Right renal pelvis (tissue), 4 donors: ENCODE measurements around the gene TBC1D1. TPM values are rescaled to one million over a fixed set of nuclear protein-coding genes. Genes with fewer than 3 reads are reported as not detected.

Experiments used
- DNase-seq, 4 donors: peaks; one replicate each; pipeline ENCODE4 v3.0.0-alpha.2; 2013; ENCODE audit warnings: low read depth in 4 of 4, low spot score in 3 of 4, missing footprints in 1 of 4
- polyA plus RNA-seq, 4 donors: library from polyadenylated mRNA; unstranded; fragments of 120-200 nt; gene quantifications; one replicate each; pipeline ENCODE4 v1.2.1, GENCODE V29; 2013; ENCODE audit not compliant: insufficient read length in 4 of 4

Gene TBC1D1
- polyA plus RNA-seq, 4 donors: 174 to 197 (median 180) TPM

- DNase-seq: no peak
Measured at GRCh38 chr4:37983951-37984350, 93.1 kb downstream of the TBC1D1 start.

- no peak for DNase-seq
Measured at GRCh38 chr4:37985730-37986275, 94.9 kb downstream of the TBC1D1 start.

- DNase-seq: peak in 2 of 4 donors; percentile 61 to 71
Measured at GRCh38 chr4:37988670-37989069, 97.8 kb downstream of the TBC1D1 start.

GRCh38 chr4:37989398-37990260 is 98.7 kb downstream of the TBC1D1 start:
- no peak for DNase-seq

- no peak for DNase-seq
Measured at GRCh38 chr4:37990731-37991245, 99.9 kb downstream of the TBC1D1 start.

- no peak for DNase-seq
Measured at GRCh38 chr4:37991623-37992410, 100.9 kb downstream of the TBC1D1 start.

- no peak for DNase-seq
Measured at GRCh38 chr4:37993806-37994205, 102.9 kb downstream of the TBC1D1 start.

- no peak for DNase-seq
Measured at GRCh38 chr4:37994569-37994968, 103.7 kb downstream of the TBC1D1 start.

- no peak for DNase-seq
Measured at GRCh38 chr4:37995299-37995821, 104.5 kb downstream of the TBC1D1 start.

- DNase-seq: no peak
Measured at GRCh38 chr4:37995981-37996775, 105.3 kb downstream of the TBC1D1 start.

- DNase-seq: no peak
Measured at GRCh38 chr4:37998226-37998625, 107.3 kb downstream of the TBC1D1 start.

- no peak for DNase-seq
Measured at GRCh38 chr4:37999000-37999716, 108.3 kb downstream of the TBC1D1 start.

GRCh38 chr4:37999965-38000364 is 109.1 kb downstream of the TBC1D1 start:
- DNase-seq: no peak

- DNase-seq: no peak
Measured at GRCh38 chr4:38001927-38002326, 111.0 kb downstream of the TBC1D1 start.

- no peak for DNase-seq
Measured at GRCh38 chr4:38002451-38003071, 111.7 kb downstream of the TBC1D1 start.

- no peak for DNase-seq
Measured at GRCh38 chr4:38003102-38003501, 112.2 kb downstream of the TBC1D1 start.

- DNase-seq: no peak
Measured at GRCh38 chr4:38003628-38004027, 112.7 kb downstream of the TBC1D1 start.

- no peak for DNase-seq
Measured at GRCh38 chr4:38004062-38004461, 113.2 kb downstream of the TBC1D1 start.

GRCh38 chr4:38004887-38005286 is 114.0 kb downstream of the TBC1D1 start:
- no peak for DNase-seq
